HUDEP-2 (cell line): ENCODE measurements around the gene LMNA.
"Not testable (repeated sequence)": the region's sequence is repeated elsewhere in the genome, so short reads cannot be mapped to it uniquely, and the experiment has no call there.

Experiments used
- DNase-seq, 76 experiments: peaks; one replicate each; lab custom pipeline; 2025; ENCODE audit not compliant: unreplicated experiment in 76 of 76; lab: John Stamatoyannopoulos, UW

The LMNA gene

DNA sequence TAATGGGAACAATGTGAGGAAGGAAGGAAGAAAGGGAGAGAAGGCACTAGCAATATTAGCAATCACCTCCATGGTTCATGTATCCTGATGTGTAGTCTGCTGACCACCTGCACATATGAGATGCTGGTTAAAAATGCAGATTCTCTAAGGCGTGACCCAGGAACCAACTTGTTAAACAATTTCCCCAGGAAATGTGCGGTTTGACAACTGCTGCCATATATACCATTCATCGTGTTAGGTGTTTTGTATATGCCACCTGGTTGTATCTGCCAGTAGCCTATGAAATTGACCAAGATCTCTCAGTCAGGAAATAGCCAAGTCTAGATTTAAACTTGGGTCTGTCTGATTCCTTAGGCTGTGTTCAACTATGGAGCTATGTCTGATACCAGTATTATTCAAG is 43.0 kb downstream of the LMNA start:
- no peak for DNase-seq

DNA sequence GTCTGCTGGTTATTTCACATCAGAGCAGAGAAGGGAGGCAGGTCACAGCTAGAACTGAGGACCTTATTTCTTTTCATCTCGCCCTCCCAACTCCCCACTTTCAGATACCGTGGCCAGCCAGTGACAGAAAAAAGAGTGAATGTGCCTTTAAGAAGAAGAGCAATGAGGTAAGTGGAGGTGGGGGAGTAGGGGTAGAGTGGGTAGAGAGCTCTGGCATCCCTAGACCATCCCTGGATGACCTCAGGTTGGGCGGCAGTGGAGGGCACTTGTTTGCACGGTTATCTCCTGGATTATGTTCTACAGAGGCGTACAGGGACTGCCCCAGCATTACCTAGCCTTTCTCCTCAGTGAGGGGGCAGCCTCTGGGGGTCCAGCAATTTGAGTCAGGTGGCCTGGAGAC is 43.5 kb downstream of the LMNA start:
- no peak for DNase-seq

DNA sequence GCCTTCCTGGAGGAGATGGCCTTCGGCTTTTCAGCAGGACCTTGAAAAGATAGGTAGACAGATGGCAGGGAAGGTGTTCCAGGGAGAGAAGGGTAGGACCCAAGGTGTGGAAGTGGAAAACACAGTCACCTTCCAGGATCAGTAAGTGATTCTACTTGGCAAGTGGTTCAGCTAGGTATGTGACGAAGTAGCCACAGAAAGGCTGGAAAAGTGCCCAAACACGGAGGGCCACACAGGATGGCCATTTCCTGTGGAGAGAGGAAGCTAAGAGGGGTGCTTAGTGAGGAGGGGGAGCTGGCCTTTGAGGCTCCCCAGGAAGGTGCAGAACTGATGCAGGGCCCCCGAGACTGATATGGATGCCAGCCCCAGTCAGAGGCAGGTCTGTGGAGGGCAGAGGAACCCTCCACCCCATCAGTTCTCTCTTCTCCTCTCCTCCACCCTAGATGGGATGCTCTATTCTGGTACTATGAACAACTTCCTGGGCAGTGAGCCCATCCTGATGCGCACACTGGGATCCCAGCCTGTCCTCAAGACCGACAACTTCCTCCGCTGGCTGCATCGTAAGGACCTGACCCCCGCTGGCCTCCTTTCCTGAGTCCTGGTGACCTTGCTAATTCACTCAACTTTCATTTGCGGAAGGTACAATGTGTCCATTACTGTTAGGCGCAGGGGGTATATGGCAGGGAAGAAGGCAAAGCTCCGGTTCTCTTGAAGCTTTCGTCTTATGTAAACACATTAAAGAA is 45.7 kb downstream of the LMNA start:
- no peak for DNase-seq

DNA sequence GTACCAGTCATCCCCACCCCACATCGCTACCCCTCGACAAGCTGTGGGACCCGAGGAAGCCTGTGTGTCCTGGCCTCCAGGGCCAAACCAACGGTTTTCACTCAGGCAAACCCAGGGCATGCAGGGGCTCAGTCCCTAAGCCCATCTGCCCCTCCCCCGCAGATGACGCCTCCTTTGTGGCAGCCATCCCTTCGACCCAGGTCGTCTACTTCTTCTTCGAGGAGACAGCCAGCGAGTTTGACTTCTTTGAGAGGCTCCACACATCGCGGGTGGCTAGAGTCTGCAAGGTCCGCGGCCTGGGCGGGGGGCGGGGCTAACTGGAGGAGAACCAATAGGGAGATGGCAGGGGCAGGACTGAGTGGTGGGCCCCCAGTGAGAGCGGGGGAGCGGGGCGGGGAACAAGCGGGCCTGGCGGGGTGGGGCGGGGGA is 46.2 kb downstream of the LMNA start:
- peak in 59 of 76 experiments; percentile 4 to 79 (median 51) for DNase-seq

DNA sequence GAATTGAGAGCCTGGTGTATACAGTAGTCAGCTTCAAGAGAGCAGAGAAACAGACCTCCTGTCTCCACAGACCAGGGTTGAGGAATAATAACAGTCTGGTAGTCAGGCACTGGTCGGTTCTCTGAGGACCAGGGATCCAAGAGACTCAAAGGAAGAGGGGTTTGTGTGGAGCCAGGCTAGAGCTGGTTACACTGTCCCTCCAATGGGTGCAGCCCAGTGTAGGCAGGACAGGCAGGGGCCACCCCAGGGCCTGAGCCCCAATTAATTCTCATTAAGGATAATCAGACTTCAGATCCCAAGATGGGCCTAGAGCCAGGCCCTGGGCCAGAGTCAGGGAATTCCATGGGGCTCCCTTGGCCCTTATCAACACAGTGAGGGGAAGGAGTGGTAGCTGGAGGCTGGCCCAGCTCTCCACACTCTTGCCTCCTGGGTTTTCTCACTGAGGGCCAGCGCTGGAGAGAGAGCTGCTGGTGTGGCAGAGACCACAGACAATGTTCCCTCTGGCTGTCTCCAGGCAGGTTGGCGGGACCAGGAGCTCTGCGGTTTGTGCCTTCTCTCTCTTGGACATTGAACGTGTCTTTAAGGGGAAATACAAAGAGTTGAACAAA is 48.0 kb downstream of the LMNA start:
- no peak for DNase-seq

DNA sequence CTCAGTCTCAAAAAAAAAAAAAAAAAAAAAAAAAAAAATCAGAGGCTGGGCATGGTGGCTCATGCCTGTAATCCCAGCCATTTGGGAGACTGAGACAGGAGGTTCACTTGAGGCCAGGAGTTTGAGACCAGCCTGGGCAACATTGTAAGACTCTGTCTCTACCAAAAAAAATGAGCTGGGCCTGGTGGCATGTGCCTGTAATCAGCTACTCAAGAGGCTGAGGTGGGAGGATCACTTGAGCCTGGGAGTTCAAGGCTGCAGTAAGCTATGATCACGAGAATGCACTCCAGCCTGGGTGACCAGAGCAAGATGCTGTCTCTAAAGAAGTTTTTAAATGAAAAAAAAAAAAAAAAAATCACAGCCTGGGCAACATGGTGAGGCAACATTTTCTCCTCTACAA is 49.2 kb downstream of the LMNA start:
- no peak for DNase-seq

DNA sequence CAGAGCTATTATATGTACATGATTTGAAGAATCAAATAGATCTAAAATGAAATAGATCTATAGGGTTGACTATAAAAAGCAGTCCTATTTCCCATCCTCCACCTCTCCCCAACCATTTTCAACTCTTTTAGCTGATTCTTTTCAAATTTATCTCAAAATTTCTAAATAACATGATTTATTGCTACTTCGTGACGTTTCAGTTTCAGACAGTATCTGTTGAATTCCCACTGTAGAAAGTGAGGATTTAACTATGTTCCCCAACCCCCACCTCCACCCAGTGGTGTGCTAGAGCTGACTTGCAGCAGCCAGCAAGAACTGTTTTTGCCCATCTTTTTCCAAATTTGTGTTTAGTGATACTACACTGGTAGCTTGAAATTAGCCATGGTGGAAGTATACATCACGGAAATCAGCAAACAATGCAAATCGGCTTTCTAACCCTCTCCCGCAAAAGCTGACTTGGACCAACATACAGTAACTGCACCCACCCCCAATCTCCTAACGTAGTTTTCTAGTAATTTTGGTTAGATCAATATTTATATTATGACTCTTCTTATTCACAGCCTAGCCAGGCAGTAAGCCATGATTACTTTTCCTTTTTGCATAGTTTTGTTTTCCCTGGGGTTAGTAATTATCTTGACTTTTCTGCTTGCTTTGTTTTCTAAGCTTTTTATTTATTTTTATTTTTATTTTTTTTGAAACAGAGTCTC is 49.8 kb downstream of the LMNA start:
- no peak for DNase-seq

DNA sequence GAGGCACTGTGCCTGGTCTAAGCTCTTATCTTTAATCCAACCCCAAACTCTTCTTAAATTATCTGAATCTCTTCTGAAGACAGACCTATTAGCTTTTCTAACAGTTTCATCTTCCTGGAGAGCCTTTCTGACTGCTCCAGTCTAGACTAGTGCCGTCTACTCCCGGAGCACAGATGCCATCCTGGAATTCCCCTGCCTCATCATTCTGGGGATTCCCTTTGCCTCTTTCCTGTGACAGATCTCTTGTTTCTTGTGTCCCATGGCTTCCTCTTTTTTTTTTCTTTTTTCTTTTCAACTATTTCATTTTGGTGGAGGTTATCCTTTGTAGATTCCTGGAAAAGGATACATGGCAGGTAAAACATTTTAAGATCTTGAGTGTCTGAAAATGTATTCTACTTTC is 50.6 kb downstream of the LMNA start:
- no peak for DNase-seq

DNA sequence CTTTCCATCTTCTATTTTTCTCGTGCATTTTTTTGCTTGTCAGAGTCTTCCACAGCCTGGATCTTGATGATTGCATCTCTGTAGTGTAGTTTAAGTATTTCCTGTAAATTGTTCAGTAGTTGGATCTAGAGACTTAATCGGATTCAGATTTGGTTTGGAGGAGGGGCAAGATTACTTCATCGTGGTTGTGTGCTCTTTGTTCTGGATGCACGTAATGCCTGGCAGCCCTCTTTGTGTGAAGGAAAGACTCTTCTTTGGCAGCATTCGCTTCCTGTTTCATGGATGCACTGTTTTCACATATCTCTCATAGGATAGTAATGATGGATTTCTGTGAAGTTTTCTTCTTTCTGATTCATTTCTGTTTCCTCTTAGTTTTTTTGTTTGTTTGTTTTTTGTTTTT is 53.0 kb downstream of the LMNA start:
- no peak for DNase-seq

DNA sequence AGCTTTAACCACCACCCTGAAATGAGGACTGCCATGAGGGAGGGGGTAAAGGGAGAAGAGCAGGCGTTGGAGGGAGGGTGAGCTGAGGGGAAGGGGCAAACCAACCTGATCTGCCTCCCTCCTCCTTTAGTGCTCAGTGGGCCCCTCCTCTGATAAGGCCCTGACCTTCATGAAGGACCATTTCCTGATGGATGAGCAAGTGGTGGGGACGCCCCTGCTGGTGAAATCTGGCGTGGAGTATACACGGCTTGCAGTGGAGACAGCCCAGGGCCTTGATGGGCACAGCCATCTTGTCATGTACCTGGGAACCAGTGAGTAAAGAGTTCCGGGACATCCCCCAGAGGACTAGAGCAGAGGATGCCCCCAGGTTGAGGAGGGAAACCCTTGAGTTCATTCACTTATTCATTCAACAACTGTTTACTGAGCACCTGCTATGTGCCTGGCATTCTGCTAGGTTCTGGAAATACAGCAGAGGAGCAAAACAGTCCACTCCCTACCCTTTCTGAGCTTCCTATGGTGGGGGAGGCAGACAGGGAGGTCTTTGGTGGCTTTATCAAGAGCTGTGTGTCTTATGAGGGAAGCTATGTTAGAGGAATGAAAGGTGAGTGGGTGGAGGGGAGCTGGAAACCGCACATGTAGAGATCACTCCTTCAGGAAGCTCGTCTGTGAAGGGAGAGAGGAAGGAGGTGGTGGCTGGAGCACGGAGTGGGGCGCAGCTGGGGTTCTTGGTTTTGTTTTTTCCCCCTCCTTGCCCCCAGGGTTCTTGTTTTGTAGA is 58.4 kb downstream of the LMNA start:
- peak in 1 of 76 experiments; percentile 8 for DNase-seq

DNA sequence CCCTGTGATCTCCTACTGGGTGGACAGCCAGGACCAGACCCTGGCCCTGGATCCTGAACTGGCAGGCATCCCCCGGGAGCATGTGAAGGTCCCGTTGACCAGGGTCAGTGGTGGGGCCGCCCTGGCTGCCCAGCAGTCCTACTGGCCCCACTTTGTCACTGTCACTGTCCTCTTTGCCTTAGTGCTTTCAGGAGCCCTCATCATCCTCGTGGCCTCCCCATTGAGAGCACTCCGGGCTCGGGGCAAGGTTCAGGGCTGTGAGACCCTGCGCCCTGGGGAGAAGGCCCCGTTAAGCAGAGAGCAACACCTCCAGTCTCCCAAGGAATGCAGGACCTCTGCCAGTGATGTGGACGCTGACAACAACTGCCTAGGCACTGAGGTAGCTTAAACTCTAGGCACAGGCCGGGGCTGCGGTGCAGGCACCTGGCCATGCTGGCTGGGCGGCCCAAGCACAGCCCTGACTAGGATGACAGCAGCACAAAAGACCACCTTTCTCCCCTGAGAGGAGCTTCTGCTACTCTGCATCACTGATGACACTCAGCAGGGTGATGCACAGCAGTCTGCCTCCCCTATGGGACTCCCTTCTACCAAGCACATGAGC is 62.2 kb downstream of the LMNA start:
- no peak for DNase-seq

DNA sequence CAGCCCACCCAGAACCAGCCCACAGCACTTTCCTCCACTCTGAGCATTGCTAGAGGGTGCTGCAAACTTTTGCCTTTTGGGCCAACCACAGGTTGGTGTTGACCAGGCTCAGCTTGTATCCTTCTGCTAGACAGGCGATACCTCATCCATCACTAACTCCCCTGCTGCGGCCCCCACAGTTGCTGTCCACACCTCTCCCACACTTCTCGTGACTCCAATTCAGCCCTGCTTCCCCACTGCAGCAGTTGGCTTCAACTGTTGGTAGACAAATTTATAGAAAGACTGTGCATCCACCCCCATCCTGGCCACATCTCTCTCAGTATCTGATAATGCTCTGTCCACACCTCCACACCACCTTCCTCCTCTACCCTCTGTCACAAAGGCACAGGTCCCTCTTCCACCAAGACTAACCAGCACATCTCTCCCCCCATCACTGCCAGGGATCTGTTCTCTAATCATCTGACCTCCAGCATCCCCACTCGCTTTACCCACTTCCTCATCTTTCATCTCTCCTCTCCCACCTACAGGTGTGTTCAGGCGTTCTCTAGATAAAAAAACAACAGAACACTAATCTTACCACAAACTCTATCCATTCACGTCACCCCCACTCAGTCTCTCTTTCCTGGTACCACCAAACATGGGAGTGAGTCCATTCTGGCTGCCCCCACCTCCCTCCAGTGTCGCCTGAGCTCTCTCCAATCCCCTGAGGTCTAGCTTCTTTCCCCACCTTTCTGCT is 63.6 kb downstream of the LMNA start:
- peak in 1 of 76 experiments; percentile 2 for DNase-seq

DNA sequence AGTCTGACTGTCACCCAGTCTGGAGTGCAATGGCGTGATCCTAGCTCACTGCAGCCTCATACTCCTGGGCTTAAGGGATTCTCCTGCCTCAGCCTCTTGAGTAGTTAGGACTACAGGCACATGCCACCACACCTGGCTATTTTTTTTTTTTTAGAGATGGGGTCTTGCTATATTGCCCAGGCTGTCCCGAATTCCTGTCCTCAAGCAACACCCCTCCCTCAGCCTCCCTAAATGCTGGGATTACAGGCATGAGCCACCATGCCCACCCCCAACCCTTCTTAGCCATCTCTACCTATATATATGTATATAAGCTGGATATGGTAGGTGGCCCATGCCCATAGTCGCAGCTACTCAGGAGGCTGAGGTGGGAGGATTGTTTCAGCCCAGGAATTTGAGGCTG is 66.0 kb downstream of the LMNA start:
- no peak for DNase-seq

DNA sequence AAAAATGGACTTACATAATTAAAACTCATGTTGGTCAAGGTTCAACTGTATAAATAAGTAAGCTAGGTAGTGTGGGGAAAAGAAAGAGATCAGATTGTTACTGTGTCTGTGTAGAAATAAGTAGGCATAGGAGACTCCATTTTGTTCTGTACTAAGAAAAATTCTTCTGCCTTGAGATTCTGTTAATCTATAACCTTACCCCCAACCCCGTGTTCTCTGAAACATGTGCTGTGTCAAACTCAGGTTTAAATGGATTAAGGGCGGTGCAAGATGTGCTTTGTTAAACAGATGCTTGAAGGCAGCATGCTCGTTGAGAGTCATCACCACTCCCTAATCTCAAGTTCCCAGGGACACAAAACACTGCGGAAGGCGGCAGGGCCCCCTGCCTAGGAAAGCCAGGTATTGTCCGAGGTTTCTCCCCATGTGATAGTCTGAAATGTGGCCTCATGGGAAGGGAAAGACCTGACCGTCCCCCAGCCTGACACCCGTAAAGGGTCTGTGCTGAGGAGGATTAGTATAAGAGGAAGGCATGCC is 66.9 kb downstream of the LMNA start:
- DNase-seq: not testable (repeated sequence)

DNA sequence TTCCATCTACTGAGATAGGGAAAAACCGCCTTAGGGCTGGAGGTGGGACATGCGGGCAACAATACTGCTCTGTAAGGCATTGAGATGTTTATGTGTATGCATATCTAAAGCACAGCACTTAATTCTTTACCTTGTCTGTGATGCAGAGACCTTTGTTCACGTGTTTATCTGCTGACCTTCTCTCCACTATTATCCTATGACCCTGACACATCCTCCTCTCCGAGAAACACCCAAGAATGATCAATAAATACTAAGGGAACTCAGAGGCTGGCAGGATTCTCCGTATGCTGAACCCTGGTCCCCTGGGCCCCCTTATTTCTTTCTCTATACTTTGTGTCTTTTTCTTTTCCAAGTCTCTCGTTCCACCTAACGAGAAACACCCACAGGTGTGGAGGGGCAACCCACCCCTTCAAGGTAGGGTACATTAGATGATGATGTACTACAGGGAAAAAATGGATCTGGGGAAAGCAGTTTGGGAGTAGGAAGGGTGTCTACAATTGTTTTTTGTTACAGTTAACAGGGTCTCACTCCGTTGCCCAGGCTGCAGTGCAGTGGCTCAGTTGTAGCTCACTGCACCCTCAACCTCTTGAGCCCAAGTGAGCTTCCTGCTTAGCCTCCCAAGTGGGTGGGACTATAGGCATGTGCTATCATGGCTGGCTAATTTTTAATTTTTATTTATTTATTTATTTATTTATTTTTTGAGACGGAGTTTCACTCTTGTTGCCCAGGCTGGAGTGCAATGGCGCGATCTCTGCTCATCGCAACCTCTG is 67.7 kb downstream of the LMNA start:
- DNase-seq: not testable (repeated sequence)

DNA sequence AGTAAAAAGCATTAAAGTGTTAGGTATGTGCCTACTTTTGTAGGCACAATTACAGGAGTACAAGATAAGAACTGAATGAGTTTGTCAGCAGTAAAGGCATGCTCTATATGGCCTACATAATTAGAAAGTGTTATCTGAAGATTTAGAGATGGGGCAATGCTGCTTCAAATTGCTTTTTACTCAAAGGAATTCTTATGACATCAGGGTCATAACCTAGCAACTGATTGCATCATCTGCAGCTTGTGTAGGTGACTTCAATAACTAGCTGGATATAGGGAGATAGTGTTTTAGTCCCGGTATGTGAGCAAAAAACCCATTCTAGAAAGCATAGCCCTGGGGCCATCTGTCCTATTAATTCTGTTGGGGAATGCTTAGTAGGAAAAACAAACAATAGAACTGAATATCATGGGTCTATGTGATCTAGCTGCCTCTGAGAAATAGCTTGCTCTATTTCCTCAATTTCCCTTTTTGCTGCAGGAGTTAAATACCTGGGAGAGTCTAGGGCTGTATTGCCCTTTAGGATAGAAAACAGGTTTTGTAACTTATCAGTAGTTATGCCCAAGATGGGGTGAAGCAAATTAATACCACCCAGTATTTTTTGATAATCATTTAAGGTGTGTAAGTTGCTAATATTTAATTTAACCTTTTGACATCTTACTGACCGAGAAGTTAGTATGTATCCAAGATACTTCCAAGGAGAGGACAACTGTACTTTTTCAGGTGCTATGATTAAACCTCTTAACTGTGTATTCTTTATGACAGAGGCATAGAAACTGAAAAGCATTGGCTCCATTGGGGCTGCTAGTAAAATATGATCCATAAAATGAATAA is 72.1 kb downstream of the LMNA start:
- DNase-seq: not testable (repeated sequence)
